H1 (cell line): Measurements from ENCODE around the gene PLCH2.

ENCODE experiments used
- CBX5 ChIP-seq: fragments of 300-800, 300-1000 bp; sonication (generic); IDR thresholded peaks from 2 replicates; pipeline ENCODE4 v1.7.1; 2016; ENCODE audit warnings: antibody characterized with exemption, low read length, low read depth
- CREB1 ChIP-seq: IDR thresholded peaks from 2 replicates; pipeline ENCODE4 v1.6.1; 2012; ENCODE audit warnings: inconsistent platforms
- CTCF ChIP-seq, 3 experiments: IDR thresholded peaks; 1 replicate in 2 of 3; 2 replicates in 1 of 3; pipeline versions ENCODE4 v1.5.1 to v1.6.1; 2011; ENCODE audit warnings: low read length in 3 of 3, mild to moderate bottlenecking in 3 of 3, inconsistent platforms in 2 of 3, low read depth in 1 of 3, moderate library complexity in 1 of 3; ENCODE audit not compliant: insufficient read depth in 1 of 3; ENCODE audit errors: control extremely low read depth in 1 of 3
- EP300 ChIP-seq, 2 experiments: IDR thresholded peaks; 1 replicate in 1 of 2; 2 replicates in 1 of 2; pipeline ENCODE4 v1.6.1; 2011 to 2012; ENCODE audit warnings: low read depth in 2 of 2, low read length in 2 of 2, mild to moderate bottlenecking in 2 of 2, borderline replicate concordance in 1 of 2, inconsistent platforms in 1 of 2, moderate library complexity in 1 of 2
- EZH2 ChIP-seq: fragments of 200-600 bp; sonication (generic); IDR thresholded peaks from 2 replicates; pipeline ENCODE4 v1.7.1; 2012; ENCODE audit warnings: low read depth, mild to moderate bottlenecking, moderate library complexity, low read length, inconsistent platforms; ENCODE audit not compliant: severe bottlenecking
- MAX ChIP-seq: IDR thresholded peaks from 2 replicates; pipeline ENCODE4 v1.6.1; 2012; ENCODE audit warnings: inconsistent platforms
- POLR2A ChIP-seq, 2 experiments: IDR thresholded peaks; 1 replicate in 1 of 2; 2 replicates in 1 of 2; pipeline ENCODE4 v1.6.1; 2011; ENCODE audit warnings: low read depth in 2 of 2, low read length in 2 of 2, mild to moderate bottlenecking in 2 of 2; ENCODE audit errors: control extremely low read depth in 1 of 2
- RAD21 ChIP-seq, 2 experiments: IDR thresholded peaks in 1 of 2; conservative IDR thresholded peaks in 1 of 2; 2 replicates each; pipeline ENCODE4 v1.6.1; 2011; ENCODE audit warnings: low read depth in 2 of 2, low read length in 2 of 2, improper control_type of control experiment in 1 of 2, inconsistent platforms in 1 of 2, mild to moderate bottlenecking in 1 of 2, moderate library complexity in 1 of 2
- RFX5 ChIP-seq: IDR thresholded peaks from 2 replicates; pipeline ENCODE4 v1.6.1; 2011; ENCODE audit warnings: low read depth, low read length, improper control_type of control experiment, borderline replicate concordance
- SP1 ChIP-seq: IDR thresholded peaks from 2 replicates; pipeline ENCODE4 v1.6.1; 2011; ENCODE audit warnings: low read depth, low read length
- SP2 ChIP-seq: IDR thresholded peaks from 2 replicates; pipeline ENCODE4 v1.6.1; 2012; ENCODE audit warnings: mild to moderate bottlenecking, low read length, inconsistent platforms
- SUZ12 ChIP-seq: fragments of 200-600 bp; sonication (generic); IDR thresholded peaks from 2 replicates; pipeline ENCODE4 v1.6.1; 2012; ENCODE audit warnings: mild to moderate bottlenecking, inconsistent platforms, low read length, moderate library complexity, mixed read lengths
- TAF1 ChIP-seq: IDR thresholded peaks from 2 replicates; pipeline ENCODE4 v1.6.1; 2011; ENCODE audit warnings: mild to moderate bottlenecking, low read depth, low read length
- USF2 ChIP-seq: IDR thresholded peaks from 2 replicates; pipeline ENCODE4 v1.6.1; 2011; ENCODE audit warnings: low read length, improper control_type of control experiment

GRCh38 chr1:2508180-2508579, 32.1 kb downstream of the PLCH2 start:
- TF ChIP-seq CTCF (IDR thresholded peaks at IDR 0.05; ENCODE audit: control extremely low read depth in 1 of 3, insufficient read depth in 1 of 3, low read depth in 1 of 3, low read length in 3 of 3) (no peak), EZH2 (no peak), RAD21 (IDR thresholded peaks at IDR 0.05 in 1 of 2, conservative IDR thresholded peaks at IDR 0.05 in 1 of 2; ENCODE audit: low read depth in 2 of 2, low read length in 2 of 2) (no peak), CREB1 (no peak), POLR2A (IDR thresholded peaks at IDR 0.05; ENCODE audit: control extremely low read depth in 1 of 2, low read depth in 2 of 2, low read length in 2 of 2) (no peak), MAX (no peak), SUZ12 (no peak), TAF1 (no peak), SP1 (no peak), USF2 (no peak), EP300 (IDR thresholded peaks at IDR 0.05; ENCODE audit: borderline replicate concordance in 1 of 2, low read depth in 2 of 2, low read length in 2 of 2) (no peak), CBX5 (no peak), SP2 (no peak), RFX5 (no peak)
